Left renal pelvis (tissue), 4 donors: ENCODE data around the gene SHROOM4. TPM values are rescaled to one million over a fixed set of nuclear protein-coding genes. Genes with fewer than 3 reads are reported as not detected.

ENCODE experiments used
- DNase-seq, 4 donors: peaks; one replicate each; pipeline ENCODE4 v3.0.0-alpha.2; 2013; ENCODE audit warnings: low read depth in 4 of 4, low spot score in 3 of 4
- polyA plus RNA-seq, 4 donors: library from polyadenylated mRNA; unstranded; fragments of 120-200 nt; gene quantifications; one replicate each; pipeline ENCODE4 v1.2.1, GENCODE V29; 2013; ENCODE audit not compliant: insufficient read length in 4 of 4

The SHROOM4 gene
- polyA plus RNA-seq, 4 donors, result 9.1 to 17.6 (median 16.5) TPM

DNA sequence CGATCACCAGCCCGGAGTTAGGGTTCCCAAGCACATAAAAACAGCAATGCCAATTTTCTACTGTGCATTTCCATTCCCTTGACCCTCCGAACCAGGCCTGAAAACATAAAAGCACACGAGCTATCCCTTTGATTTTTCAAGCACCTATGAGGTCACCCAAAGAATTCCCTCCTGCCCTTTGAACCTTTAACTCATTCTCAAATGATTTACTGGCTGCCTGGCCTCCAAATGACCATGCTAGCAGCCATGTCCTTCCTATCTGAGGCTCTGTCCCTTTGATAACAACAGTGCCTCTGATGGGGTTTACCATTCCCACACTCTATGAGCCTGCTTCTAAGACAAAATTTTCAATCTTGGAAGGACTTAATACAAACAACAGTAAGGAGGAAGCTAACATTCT is 15.2 kb downstream of the SHROOM4 start:
- no peak for DNase-seq

DNA sequence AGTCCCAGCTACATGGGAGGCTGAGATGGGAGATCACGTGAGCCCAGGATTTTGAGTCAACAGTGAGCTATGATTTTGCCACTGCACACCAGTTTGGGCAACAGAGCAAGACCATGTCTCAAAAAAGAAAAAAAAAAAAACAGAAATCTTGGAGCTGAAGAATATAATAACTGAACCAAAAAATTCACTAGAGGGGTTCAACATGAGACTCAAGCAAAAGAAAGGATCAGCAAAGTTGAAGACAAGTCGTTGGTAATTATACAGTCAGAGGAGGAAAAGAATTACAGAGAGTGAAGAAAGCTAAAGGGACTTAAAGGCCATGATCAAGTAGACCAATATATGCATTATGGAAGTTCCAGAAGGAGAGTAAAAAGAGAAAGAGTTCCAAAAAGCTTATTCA is 26.9 kb downstream of the SHROOM4 start:
- DNase-seq, result no peak

DNA sequence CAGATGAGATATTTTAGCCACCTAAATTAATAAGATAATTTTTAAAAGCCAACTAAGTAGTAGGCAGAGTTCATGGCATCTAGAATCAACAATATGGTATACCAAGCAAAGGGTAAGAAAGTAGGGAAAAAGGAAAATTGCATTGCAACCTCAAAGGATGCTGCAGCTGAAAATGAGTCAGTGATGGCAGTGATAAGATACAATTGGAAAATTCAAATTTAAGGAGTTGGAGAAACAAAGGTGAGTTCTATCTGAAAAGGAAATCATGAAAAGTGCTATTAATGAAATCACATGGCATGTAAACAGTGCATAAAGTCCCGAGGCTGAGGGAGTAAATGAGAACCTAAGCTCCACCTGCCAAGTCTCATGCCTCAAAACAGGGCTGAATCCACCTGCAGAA is 33.9 kb downstream of the SHROOM4 start:
- no peak for DNase-seq

DNA sequence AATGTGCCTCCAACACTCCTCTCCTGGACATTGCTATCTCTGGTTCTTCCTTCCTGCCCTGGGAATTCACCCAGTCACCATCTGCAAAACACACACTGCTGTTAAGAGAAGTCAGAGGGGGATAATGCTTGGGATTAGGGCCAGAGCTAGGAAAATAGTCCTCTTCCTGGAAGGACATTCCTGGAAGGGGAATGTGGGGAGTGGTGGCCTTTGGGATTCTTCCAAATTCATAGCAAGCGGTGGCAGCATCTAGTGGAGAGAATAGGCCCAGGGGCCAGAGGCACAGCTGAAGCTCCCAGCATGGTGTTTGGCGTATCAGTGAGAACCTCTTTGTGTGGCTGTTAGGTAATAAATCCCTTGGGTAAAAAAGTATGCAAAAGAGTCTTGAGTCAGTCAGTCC is 34.3 kb downstream of the SHROOM4 start:
- no peak for DNase-seq

DNA sequence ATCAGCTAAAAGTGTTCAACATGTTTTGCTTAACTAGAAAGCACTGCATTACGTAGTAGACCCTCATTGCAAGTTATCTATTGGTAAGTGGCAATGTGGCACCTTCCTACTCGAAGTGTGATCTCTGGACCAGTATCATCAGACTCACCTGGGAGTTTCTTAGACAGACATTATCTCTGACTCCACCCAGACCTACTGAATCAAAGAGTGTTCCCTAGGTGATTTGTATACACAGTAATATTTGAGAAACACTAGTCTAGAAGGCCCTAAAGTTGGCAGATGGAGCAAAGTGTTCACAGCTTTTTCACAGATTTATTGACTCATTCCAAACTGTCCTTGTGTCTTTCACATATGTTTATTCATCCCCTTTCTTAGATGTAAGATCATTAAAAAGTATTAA is 35.7 kb downstream of the SHROOM4 start:
- no peak for DNase-seq

DNA sequence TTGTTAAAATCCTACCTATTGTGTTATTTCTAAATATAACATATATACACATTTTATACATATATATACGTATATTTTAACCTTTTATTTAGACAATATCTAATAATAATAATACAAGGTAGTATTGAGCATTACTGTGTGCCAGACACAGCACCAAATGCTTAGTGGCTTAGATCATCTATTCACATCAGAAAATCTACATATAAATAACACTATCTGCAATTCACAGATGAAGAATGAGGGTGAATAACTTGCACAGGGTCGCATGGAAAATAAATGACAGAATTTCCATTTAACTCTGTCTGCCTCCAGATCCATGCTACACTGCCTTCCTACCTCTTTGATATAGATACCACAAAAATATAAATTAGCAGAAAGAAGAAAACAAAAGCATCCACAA is 37.7 kb downstream of the SHROOM4 start:
- DNase-seq, result no peak

DNA sequence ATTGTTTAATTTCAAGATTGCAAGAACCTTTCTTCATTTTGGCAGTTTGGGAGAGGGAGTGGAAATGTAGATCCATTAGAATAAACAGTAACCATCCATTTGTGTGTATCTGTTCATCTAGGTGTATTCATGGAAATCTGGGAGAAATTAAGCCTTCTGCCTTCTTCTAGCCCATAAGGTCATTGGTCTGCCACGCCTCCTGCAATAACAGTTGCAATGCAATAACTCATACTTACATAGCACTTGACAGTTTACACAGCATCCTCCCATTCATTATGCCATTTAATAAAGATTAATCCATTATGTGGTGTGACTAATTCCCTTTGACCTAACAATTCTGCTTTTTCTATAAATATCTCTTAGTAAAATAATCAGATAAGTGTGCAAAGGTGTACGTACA is 42.6 kb downstream of the SHROOM4 start:
- DNase-seq, result no peak

DNA sequence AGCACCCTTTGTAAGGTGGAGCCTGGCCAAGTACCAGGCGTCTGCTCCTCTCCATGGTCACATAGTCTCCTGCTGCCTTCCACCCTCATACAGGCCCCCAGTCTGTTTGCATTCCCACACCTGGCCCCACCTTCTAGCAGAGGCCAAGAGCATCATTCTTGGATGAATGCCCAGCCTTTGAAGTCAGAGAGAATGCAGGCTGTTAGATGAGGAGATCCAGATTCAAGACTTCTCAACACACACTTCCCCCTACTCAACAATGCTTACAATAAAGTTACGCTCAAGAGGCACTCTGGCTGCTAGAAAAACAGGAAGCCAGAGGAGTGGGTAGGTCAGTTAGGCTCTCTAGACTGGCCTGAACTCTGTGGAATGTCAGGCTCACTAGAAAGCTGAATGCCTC is 43.3 kb downstream of the SHROOM4 start:
- DNase-seq, result peak in 3 of 4 donors; percentile 1 to 9 (median 6)

DNA sequence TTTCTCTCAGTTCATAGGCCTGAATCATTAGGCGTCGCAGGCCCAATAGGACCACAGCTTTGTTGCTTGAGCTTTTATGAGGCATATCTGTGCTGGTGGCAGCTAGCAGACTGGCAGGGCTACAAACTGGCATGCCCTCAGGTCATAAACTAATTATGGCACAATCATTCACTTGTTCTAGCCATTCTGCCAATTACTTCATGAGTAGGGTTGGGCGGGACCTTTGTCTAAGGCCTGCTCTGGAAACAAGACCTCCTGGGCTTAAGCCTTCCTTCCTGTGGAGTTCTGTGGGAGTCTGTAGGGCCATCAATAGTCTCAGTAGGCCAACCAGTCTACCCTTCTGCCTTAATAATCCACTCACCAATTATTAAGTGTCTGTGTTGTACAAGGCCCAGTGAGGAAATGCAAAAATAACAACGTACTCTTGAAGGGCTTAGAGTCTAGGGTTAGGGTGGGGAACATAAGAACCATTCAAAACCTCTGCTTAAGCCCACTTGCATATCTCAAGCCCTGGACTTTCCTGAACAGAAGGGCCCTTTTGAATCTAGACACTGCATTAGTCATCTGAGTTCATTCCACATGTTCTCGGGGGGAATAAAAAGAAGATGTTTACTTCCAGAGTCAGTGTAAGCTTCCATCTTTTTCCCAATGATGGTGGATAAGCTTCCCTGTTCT is 44.5 kb downstream of the SHROOM4 start:
- DNase-seq, result no peak

DNA sequence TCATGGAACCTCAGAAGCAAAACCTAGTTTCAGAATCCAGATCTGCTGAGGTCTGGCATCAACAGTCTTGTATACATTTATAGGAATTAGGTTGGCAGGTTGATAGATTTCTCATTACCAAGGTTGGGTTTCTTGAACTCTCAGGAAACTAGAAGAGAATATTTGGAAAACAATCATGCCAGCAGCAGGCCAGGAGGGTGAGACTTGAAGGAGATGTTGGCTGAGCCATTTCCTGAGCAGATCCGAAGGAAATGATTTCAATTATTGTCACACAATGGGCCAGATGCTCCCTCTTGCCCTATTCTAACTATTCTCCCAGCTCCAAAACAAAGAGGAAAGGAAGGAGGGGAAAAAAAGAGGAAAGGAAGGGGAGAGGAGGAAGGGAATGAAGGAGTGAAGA is 45.2 kb downstream of the SHROOM4 start:
- DNase-seq, result no peak

DNA sequence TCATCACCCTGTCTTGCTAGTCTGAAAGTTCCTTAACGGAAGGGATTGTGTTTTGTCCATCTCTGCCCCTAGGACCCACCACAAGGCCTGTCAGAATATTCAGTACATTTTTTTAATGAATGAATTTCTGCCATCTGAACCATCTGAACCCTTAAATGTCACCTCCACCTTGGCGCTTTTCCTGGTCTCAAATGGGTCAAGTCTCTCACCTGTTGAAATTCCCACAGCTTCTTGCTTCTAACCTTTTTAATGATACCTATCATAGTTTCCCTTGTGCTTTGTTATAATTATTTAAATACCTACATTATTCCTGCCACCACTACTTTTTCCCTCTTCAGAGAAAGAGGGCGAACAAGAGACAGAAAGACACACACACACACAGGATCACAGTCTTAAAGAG is 48.0 kb downstream of the SHROOM4 start:
- no peak for DNase-seq

DNA sequence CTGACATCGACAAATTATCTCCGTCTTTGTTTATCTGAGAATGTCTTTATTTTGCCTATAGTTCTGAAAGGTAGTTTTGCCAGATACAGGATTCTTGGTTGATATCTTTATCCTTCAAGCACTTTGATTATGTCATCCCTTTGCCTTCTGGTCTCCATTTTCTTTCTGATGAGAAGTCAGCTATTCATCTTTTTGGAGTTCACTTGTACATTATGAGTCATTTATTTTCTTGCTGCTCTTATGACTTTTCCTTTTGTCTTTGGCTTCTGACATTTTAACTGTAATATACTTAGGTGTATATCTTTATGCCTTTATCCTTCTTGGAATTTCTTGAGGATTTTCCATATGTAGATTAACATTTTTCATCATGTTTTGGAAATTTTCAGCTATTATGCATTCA is 51.4 kb downstream of the SHROOM4 start:
- no peak for DNase-seq

DNA sequence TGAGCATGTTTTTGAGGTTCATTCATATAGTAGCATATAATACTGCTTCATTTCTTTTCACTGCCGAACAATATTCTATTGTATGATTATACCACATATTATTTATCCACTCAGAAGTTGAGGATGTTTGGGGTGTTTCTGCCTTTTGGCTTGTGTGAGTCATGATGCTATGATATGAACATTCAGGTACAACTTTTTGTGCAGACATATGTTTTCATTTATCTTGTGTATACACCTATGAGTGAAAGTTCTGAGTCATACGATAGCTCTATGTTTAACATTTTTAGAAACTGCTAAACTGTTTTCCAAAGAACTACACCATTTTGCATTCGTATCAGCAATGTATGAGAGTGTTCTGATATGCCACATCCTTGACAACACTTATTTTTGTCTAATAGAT is 57.7 kb downstream of the SHROOM4 start:
- no peak for DNase-seq

DNA sequence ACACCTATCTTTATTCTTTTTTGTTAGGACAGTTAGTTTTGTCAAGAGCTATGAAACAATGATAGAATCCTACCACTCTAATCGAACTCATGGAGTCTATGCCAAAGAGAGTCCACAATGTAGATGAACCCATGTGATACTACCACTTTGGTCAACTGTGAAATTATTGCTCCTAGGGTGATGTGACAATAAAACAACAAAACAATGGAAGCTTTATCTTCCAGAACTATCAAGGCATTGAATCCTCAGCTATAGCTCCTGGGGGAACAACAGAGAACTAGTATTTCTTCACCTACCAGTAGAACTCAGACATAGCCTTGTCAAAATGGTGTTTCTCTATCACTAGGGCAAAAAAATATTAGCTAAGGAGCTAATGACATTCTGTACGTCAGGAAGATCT is 62.9 kb downstream of the SHROOM4 start:
- no peak for DNase-seq

DNA sequence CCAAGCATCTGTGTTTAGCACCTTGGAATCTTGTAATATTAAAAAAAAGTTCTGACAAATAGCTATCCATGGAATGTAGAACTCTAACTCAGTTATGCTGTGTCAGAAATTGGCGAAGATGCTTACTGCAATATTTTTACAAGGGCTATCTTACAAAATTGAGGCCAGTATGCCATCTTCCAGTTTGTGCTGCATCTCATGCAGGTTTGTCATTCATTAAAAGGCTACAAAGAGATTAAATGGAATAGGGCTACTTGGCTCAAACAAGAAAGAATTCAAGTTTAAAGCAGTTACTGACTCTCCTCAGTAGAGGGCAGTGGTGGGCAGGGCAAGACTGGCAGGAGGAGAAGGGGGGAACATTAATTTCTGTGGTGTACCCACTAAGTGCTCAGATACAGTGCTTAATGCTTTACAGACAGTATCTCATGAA is 66.5 kb downstream of the SHROOM4 start:
- no peak for DNase-seq

DNA sequence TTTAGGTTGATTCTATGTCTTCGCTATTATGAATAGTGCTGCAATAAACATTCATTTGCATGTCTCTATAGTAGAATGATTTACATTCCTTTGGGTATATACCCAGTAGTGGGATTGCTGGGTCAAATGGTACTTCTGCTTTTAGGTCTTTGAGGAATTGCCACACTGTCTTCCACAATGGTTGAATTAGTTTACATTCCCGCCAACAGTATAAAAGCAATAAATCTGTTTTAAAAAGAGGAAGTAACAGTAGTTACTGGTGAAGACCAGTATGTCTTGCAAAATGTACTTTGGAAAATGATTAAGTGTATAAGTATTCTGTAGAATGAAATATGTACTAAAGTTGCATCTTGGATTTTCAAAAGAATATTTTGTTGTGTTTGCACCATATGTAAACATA is 77.3 kb downstream of the SHROOM4 start:
- no peak for DNase-seq

DNA sequence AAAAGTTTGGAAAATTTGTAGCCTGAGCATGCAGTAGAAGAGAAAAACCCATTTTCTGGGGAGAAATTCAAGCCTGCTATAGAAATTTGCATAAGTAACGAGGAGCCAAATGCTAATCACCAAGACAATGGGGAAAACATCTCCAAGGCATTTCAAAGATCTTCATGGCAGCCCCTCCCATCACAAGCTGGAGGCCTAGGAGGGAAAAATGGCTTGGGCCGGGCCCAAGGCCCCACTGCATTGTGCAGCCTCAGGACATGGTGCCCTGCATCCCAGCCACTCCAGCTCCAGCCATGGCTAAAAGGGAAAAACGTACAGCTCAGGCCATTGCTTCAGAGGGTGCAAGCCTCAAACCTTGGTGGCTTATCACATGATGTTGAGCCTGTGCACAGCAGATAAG is 87.7 kb downstream of the SHROOM4 start:
- DNase-seq, result no peak

DNA sequence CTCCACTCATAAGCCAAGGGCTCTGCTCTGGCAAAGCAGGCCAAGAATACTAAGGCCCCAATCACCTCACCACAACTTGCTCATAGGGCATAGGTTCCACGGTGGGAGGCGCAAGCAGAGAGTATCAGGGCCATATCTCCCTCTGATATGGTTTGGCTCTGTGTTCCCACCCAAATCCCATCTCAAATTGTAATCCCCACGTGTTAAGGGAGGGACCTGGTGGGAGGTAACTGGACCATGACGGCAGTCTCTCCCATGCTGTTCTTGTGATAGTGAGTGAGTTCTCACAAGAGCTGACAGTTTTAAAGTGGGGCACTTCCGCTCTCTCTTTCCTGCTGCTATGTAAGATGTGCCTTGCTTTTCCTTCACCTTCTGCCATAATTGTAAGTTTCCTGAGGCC is 88.7 kb downstream of the SHROOM4 start:
- no peak for DNase-seq

DNA sequence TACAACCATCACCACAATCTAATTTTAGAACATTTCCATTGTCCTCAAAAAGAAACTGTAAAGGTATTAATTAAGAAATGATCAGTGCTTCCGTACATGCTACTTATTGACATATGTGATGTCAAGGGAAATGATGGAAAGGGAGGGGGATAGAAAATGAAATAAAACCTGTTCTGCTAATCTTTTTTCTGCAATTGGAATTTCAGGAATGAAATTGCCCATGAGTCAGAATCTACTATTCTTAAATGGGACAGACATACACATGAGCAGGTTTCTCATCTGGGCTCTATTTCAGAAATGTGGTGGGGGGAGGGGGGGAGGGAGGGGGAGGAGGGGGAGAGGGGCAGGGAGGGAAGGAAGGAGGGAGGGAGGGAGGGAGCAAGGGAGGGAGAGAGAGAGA is 91.0 kb downstream of the SHROOM4 start:
- no peak for DNase-seq

DNA sequence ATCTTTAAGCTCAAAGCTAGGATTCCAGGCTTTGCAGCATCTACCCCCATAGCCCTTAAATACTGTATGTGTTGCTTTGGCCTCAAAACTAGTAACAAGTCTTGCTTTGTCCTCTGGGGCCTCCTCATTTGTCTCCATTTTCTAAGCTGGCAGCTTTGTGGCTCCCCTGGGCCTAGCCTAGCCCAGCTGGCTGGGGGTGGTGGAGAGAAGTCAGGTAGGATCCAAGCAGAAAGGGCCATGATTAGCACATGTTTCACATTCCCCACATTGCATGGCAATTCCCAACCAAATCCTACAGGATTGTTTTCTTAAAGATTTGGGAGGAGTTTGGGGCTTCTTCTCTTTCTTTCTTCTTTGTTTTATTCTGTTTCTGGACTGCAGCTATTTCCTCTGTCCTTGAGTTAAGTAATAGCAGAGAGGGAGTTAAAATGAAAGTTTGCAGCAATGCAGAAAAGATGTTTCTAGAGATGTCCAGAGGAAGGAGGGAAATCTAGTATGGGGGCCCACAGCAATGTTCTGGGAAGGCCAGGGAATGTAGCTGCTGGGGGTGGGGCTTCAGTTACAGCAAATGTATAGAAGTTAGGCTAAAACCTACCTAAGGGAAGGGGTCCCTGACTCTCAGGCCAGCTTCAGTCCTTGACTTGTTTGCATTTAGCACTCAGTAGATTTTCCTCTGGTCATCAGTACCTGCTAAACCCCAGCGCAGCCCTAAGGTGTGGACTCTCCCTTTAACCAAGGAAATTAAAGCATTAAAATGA is 92.1 kb downstream of the SHROOM4 start:
- no peak for DNase-seq

DNA sequence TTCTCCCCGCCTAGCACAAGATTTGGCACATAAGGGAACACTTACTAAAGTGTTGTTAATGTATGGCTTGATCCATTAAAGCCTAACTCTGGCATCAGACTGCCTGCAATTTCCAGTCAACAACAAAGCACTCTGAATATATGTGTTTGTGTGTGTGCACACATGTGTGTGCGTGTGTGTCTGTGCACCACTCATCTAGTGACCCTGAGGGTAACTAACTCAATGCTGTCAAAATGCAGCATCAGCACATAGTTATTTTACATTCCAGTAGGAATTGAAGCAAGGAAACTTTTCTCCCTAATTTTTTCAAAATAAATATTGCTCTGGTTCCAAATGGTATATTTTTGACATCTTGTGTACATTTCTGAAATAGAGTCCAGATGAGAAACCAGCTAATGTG is 94.4 kb downstream of the SHROOM4 start:
- no peak for DNase-seq

DNA sequence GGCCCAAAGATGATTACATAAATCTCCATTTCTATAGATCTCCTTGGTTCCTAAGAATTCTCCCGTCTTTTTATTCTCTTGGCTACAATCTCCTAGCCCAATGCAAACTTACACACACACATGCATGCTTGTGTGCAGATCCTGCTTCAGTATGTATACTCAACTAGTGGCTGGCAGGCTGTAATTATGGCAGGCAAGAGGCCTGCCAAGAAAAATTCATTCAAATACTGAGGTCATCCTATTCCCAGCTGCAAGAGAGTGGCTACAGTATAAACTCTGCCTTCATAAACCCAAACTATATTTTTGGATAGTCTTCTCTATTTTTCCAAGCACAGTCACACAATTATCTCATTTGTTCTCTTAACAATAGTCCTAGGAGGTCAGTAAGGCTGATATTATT is 95.2 kb downstream of the SHROOM4 start:
- DNase-seq, result no peak

DNA sequence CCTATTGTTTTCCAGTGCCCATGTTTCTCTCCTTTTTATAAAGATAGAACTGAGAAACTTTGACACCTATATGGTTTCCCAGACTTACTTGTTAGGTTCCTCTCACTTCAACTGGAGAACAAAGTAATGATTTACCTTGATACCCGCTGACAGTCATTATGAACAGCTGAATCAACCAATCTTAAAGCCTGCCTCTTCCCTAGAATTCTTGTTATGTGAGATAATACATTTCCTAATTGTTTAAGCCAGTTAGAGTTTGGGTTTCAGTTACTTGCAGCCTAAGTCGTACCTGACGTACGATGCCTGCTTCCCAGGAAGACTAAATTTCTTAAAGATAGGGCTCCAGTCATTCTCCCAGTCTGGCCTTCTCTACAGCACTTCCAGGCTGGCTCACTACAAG is 97.3 kb downstream of the SHROOM4 start:
- no peak for DNase-seq
